Measurements from ENCODE around the gene MICU1. TPM values are rescaled to one million over a fixed set of nuclear protein-coding genes. Genes with fewer than 3 reads are reported as not detected.

MICU1 gene
- total RNA-seq, 1 experiment from 2014 or later = 89.4 TPM

DNA sequence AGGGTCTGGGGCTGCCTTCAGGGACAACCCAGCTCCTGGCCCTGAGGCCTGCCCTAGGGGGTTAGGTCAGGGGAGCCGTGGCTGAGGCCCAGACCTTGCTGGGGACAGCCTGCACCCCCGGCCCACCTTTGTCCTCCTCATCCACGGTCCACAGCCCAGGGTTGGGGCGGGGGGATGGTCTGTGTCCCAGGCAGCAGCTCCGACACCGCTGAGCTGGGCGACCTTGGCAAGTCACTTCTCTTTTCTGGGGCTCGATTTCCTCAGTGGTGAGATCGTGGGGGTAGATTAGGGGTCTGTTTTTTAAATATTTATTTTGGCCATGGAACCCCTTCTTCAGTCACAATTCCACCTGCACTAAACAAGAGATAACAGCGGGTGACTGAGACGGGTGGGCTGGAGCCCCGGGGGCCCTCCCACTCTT is 302.1 kb downstream of the MICU1 start:
- peaks cover 70% of the 10 kb centered on the region for H3K4me1 Mint-ChIP-seq (ENCODE audit: low read depth, unreplicated experiment)
- H3K27me3 Mint-ChIP-seq (ENCODE audit: unreplicated experiment) = no peaks in the 10 kb centered on the region
- CTCF ChIA-PET = no interaction called here
- no peaks in the 10 kb centered on the region for H3K9me3 Mint-ChIP-seq (ENCODE audit: low read depth, unreplicated experiment)
- H3K27ac Mint-ChIP-seq (ENCODE audit: unreplicated experiment) = peak overlapping the region; percentile 98
- TF ChIP-seq, protein P1, sequence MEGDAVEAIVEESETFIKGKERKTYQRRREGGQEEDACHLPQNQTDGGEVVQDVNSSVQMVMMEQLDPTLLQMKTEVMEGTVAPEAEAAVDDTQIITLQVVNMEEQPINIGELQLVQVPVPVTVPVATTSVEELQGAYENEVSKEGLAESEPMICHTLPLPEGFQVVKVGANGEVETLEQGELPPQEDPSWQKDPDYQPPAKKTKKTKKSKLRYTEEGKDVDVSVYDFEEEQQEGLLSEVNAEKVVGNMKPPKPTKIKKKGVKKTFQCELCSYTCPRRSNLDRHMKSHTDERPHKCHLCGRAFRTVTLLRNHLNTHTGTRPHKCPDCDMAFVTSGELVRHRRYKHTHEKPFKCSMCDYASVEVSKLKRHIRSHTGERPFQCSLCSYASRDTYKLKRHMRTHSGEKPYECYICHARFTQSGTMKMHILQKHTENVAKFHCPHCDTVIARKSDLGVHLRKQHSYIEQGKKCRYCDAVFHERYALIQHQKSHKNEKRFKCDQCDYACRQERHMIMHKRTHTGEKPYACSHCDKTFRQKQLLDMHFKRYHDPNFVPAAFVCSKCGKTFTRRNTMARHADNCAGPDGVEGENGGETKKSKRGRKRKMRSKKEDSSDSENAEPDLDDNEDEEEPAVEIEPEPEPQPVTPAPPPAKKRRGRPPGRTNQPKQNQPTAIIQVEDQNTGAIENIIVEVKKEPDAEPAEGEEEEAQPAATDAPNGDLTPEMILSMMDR (IDR thresholded peaks at IDR 0.05; ENCODE audit: unreplicated experiment) = no peak
- peaks cover 45% of the 10 kb centered on the region for H3K36me3 Mint-ChIP-seq (ENCODE audit: insufficient read depth, unreplicated experiment)
- intact Hi-C loops (cut with micrococcal nuclease; ENCODE audit: unreplicated experiment) = no loop called here
- DNase-seq = no peak
- no TSS peak for BruUV-seq (replicated peaks)
- no peak overlapping the region for H3K4me3 Mint-ChIP-seq (ENCODE audit: low read depth, unreplicated experiment)

DNA sequence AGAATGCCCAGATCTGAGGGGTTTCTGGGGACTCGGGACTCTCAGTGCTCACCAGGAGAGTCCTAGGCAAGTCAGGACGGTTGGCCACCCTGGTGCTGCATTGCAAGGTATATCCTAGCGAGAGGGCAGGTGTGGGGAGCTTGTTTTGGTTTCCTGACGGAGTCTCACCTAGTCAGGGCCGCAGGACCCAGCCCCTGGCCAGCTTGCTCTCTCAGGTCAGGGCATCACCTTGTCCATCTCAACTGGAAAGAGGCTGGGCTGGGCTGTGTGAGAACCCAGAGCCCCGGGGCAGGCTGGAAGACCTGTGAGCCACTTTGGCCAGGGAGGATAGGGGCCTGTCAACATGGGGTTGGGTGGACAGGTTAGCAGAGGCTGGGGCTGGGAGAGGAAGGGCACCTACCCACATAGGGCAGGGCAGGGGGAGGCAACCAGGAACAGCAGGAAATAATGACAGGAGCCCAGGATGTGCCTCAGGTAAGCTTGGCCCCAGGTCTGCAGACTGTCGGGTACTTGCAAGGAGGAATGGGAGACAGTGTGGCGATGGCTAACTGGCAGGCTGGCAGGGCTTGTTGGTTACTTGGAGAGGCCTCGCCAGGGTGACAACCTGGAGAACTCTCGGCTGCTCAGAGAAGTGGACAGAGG is 302.6 kb downstream of the MICU1 start:
- intact Hi-C loops (cut with micrococcal nuclease; ENCODE audit: unreplicated experiment) = no loop called here
- Mint-ChIP-seq H3K27ac (ENCODE audit: unreplicated experiment) (peak overlapping the region; percentile 98), H3K27me3 (ENCODE audit: unreplicated experiment) (no peaks in the 10 kb centered on the region), H3K9me3 (ENCODE audit: low read depth, unreplicated experiment) (no peaks in the 10 kb centered on the region), H3K4me1 (ENCODE audit: low read depth, unreplicated experiment) (peaks cover 70% of the 10 kb centered on the region), H3K36me3 (ENCODE audit: insufficient read depth, unreplicated experiment) (peaks cover 48% of the 10 kb centered on the region), H3K4me3 (ENCODE audit: low read depth, unreplicated experiment) (no peak overlapping the region)
- BruUV-seq (replicated peaks) = no TSS peak
- TF ChIP-seq, protein P1 (IDR thresholded peaks at IDR 0.05; ENCODE audit: unreplicated experiment) = no peak
- no peak for DNase-seq
- CTCF ChIA-PET = interaction anchor here (3.7 to 4.3 kb wide), 2 partner anchors 48 to 63 kb away, joined by 23 to 29 read pairs; partner anchors contain the start of gene DDIT4

DNA sequence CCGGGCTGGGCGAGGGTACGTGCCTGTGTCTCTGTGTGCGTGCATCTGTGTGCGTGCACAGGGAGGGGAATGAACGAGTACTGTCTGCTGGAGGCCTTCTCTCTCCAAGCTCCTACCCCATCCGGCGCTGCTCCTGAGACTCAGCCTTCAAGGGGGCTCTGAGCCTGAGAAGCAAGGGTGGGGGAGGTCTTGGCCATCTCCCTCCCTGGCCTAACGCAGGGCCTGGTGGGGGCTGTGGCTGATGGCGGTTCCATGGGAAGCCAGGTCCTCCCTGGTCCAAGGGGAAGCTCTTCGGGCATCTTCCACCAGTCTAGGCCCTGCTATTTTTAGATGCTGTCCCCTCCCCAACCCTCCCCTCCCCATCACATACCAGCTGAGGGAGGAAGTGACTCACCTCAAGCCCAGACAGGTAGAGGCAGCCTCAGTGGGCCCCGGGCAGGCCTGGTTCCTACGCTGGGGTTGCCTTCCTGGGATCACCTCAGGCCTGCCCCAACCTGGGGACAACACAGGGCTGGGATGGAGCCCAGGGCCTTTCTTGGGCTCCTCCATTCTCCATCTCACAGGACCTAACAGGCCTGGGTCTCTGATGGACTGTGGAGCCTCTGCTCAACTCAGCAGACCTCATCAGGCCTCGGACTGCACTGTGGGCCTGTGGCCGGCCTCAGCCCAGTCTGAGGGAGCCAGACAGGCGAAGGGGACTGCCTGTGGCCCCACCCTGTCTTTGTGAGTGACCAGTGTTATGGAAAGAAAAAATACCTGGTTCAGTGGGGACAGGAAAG is 303.4 kb downstream of the MICU1 start:
- Mint-ChIP-seq H3K27ac (ENCODE audit: unreplicated experiment) (peak overlapping the region; percentile 98), H3K4me3 (ENCODE audit: low read depth, unreplicated experiment) (no peak overlapping the region), H3K9me3 (ENCODE audit: low read depth, unreplicated experiment) (no peaks in the 10 kb centered on the region), H3K4me1 (ENCODE audit: low read depth, unreplicated experiment) (peaks cover 67% of the 10 kb centered on the region), H3K36me3 (ENCODE audit: insufficient read depth, unreplicated experiment) (peaks cover 52% of the 10 kb centered on the region), H3K27me3 (ENCODE audit: unreplicated experiment) (no peaks in the 10 kb centered on the region)
- TF ChIP-seq, protein P1 (IDR thresholded peaks at IDR 0.05; ENCODE audit: unreplicated experiment) = no peak
- intact Hi-C loops (cut with micrococcal nuclease; ENCODE audit: unreplicated experiment) = no loop called here
- CTCF ChIA-PET = interaction anchor here (0.6 to 4.3 kb wide), 6 partner anchors 7 to 67 kb away, joined by 3 to 53 read pairs (median 18); partner anchors contain the start of gene DDIT4
- peak; percentile 56 for DNase-seq
- BruUV-seq (replicated peaks) = no TSS peak

DNA sequence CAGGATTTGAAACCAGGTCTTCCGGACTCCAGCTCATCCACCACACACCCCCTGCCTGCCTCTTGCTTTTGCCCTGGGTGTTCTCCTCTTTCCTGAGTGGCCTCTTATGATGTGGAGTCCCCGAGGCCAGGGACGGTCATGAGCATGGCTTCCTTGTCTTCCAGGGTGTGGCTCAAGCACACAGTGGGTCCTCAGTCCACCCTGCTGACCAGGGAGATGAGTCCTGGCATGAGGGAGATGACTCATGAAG is 303.9 kb downstream of the MICU1 start:
- DNase-seq = peak; percentile 50
- Mint-ChIP-seq H3K4me3 (ENCODE audit: low read depth, unreplicated experiment) (no peak overlapping the region), H3K9me3 (ENCODE audit: low read depth, unreplicated experiment) (no peaks in the 10 kb centered on the region), H3K27me3 (ENCODE audit: unreplicated experiment) (no peaks in the 10 kb centered on the region), H3K4me1 (ENCODE audit: low read depth, unreplicated experiment) (peaks cover 72% of the 10 kb centered on the region), H3K36me3 (ENCODE audit: insufficient read depth, unreplicated experiment) (peaks cover 51% of the 10 kb centered on the region), H3K27ac (ENCODE audit: unreplicated experiment) (peak overlapping the region; percentile 98)
- CTCF ChIA-PET = interaction anchor here (0.6 to 4.3 kb wide), 7 partner anchors 8 to 66 kb away, joined by 3 to 53 read pairs (median 14); partner anchors contain the start of gene DDIT4
- intact Hi-C loops (cut with micrococcal nuclease; ENCODE audit: unreplicated experiment) = no loop called here
- no TSS peak for BruUV-seq (replicated peaks)
- TF ChIP-seq, protein P1 (IDR thresholded peaks at IDR 0.05; ENCODE audit: unreplicated experiment) = no peak

Measured in Calu3 (cell line).